ENCODE measurements around the gene SLC22A31.

- TF ChIP-seq CTCF (IDR thresholded peaks at IDR 0.05; ENCODE audit: low read depth, low read length) = no peak
- TF ChIP-seq EZH2phosphoT487 (IDR thresholded peaks at IDR 0.05; ENCODE audit: low read depth) = no peak
Measured at GRCh38 chr16:89237733-89238132, 37.4 kb upstream of the SLC22A31 start.
